DND-41 (cell line): ENCODE measurements around the gene MYH11.

Experiments
- ATAC-seq: fragments of 200-7000 bp; cut with Tn5 transposase; 3 replicates; pipeline ENCODE4 v1.9.1; 2021; ENCODE audit warnings: low read depth; ENCODE audit not compliant: insufficient read depth
- DNase-seq: peaks from one replicate; pipeline ENCODE4 v3.0.0-alpha.2; 2020
- H2AFZ ChIP-seq: 2 replicates; pipeline ENCODE4 v1.6.0; 2012; ENCODE audit warnings: low read depth, low read length
- H3K27ac ChIP-seq: 2 replicates; pipeline ENCODE4 v1.5.1; 2012; ENCODE audit warnings: low read length, inconsistent platforms
- H3K27me3 ChIP-seq: fragments of 200-600 bp; sonication (generic); 2 replicates; pipeline ENCODE4 v1.6.0; 2012; ENCODE audit warnings: low read length, mild to moderate bottlenecking, inconsistent platforms; ENCODE audit not compliant: insufficient read depth, poor library complexity
- H3K36me3 ChIP-seq: 2 replicates; pipeline ENCODE4 v1.5.1; 2012; ENCODE audit warnings: low read length, inconsistent platforms; ENCODE audit not compliant: insufficient read depth
- H3K4me1 ChIP-seq: 2 replicates; pipeline ENCODE4 v1.5.1; 2012; ENCODE audit warnings: mild to moderate bottlenecking, low read length; ENCODE audit not compliant: insufficient read depth
- H3K4me2 ChIP-seq: 2 replicates; pipeline ENCODE4 v1.6.0; 2012; ENCODE audit warnings: mild to moderate bottlenecking, moderate library complexity, low read length, inconsistent platforms; ENCODE audit not compliant: insufficient read depth
- H3K4me3 ChIP-seq, 2 experiments: fragments of 200-600 bp in 1 of 2; shearing (Covaris generic) in 1 of 2; 2 replicates each; pipeline ENCODE4 v1.5.1; 2012 to 2016; ENCODE audit warnings: inconsistent platforms in 2 of 2, low read length in 2 of 2, mild to moderate bottlenecking in 2 of 2, low read depth in 1 of 2, moderate library complexity in 1 of 2
- H3K79me2 ChIP-seq: 2 replicates; pipeline ENCODE4 v1.6.0; 2012; ENCODE audit warnings: low read length, inconsistent platforms; ENCODE audit not compliant: insufficient read depth
- H3K9ac ChIP-seq: 2 replicates; pipeline ENCODE4 v1.6.0; 2012; ENCODE audit warnings: low read depth, mild to moderate bottlenecking, inconsistent platforms, low read length, moderate library complexity
- H3K9me3 ChIP-seq: 2 replicates; pipeline ENCODE4 v1.5.1; 2012; ENCODE audit warnings: low read length, moderate library complexity, mild to moderate bottlenecking, inconsistent platforms; ENCODE audit not compliant: insufficient read depth, severe bottlenecking
- H4K20me1 ChIP-seq: 2 replicates; pipeline ENCODE4 v1.6.0; 2012; ENCODE audit warnings: low read length; ENCODE audit not compliant: insufficient read depth
- EZH2 ChIP-seq: IDR thresholded peaks from 3 replicates; pipeline ENCODE4 v1.6.1; 2012; ENCODE audit warnings: borderline replicate concordance, low read depth, mild to moderate bottlenecking, moderate library complexity, low read length, inconsistent platforms; ENCODE audit not compliant: severe bottlenecking
- TF ChIP-seq, protein P1 (sequence below): IDR thresholded peaks from 2 replicates; pipeline ENCODE4 v1.5.1; 2012; ENCODE audit warnings: borderline replicate concordance, low read length, moderate library complexity, mild to moderate bottlenecking; ENCODE audit not compliant: poor library complexity, severe bottlenecking; ENCODE audit errors: extremely low read depth

Gene MYH11

DNA sequence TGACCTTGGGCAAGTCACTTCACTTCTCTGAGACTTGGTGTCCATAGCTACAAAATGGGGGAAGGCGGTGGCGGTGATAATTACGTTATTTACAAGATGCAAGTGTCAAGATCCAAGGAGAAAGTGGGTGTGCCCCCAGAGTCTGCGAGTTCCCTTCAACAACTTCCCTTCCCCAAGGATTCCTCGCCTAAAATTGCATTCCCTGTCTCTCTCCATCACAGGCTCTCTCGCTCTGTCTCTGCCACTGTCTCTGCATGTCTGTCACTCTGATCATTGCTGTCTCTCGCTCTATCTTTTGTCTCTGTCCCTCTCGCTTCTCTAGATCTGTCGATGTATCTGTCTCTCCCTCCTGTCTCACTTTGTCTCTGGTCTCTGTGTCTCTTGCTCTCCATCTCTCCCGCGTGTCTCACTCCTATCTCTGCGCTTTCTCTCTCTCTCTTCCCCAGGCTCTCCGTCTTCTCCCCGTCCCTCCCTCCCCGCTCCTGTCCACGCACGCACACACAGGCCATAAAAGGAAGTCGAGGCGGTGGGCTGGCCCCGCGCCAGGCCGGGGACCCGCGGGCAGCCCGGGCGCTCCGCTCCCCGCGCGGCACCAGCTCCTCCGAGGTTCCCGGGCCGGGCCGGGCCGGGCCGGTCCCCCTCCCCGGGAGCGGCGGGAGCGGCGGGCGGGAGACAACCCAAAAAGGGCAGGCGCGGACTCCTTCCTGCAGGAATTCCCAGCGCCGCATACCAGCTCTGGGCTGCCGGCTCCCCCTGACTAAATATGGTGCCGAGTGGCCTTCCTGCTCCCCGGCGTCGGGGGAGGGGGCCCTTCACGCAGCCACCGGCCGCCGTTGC, 1.1 kb upstream of the MYH11 start:
- Histone ChIP-seq H3K27ac (no peak overlapping the region), H3K9ac (no peak overlapping the region), H3K27me3 (peaks cover 3% of the 10 kb centered on the region), H4K20me1 (no peaks in the 10 kb centered on the region), H3K36me3 (no peaks in the 10 kb centered on the region), H3K9me3 (no peaks in the 10 kb centered on the region), H3K4me1 (no peaks in the 10 kb centered on the region), H3K4me2 (no peak overlapping the region), H2AFZ (no peak overlapping the region), H3K4me3 (no peak overlapping the region), H3K79me2 (no peaks in the 10 kb centered on the region)
- TF ChIP-seq, protein P1, sequence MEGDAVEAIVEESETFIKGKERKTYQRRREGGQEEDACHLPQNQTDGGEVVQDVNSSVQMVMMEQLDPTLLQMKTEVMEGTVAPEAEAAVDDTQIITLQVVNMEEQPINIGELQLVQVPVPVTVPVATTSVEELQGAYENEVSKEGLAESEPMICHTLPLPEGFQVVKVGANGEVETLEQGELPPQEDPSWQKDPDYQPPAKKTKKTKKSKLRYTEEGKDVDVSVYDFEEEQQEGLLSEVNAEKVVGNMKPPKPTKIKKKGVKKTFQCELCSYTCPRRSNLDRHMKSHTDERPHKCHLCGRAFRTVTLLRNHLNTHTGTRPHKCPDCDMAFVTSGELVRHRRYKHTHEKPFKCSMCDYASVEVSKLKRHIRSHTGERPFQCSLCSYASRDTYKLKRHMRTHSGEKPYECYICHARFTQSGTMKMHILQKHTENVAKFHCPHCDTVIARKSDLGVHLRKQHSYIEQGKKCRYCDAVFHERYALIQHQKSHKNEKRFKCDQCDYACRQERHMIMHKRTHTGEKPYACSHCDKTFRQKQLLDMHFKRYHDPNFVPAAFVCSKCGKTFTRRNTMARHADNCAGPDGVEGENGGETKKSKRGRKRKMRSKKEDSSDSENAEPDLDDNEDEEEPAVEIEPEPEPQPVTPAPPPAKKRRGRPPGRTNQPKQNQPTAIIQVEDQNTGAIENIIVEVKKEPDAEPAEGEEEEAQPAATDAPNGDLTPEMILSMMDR = no peak
- TF ChIP-seq EZH2 = no peak
- no peak for ATAC-seq
- DNase-seq = no peak

DNA sequence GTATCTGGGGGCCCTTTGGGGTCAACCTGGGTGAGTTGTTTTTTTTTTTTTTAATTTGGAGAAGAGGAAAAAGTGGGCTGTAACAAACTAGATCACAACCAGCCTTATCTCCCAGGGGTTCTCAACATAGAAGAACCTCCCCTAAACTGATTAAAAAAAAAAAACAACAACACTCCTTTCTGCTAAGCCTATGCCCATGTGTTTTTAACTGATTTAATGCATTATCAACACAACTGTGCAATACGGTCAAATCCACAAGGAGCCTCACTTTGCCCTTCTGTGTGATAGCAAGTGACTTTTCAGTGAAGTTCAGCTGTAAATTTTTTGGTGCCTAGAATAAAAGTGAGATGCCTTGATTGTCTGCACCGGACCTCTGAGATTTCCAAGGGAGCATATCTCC, 646 bp downstream of the MYH11 start:
- Histone ChIP-seq H3K9me3 (no peaks in the 10 kb centered on the region), H3K27me3 (peaks cover 3% of the 10 kb centered on the region), H3K79me2 (no peaks in the 10 kb centered on the region), H3K4me3 (no peak overlapping the region), H3K4me1 (no peaks in the 10 kb centered on the region), H4K20me1 (no peaks in the 10 kb centered on the region), H3K27ac (no peak overlapping the region), H3K36me3 (no peaks in the 10 kb centered on the region), H2AFZ (no peak overlapping the region), H3K4me2 (no peak overlapping the region), H3K9ac (no peak overlapping the region)
- TF ChIP-seq, protein P1 = no peak
- no peak for TF ChIP-seq EZH2
- ATAC-seq (no peak), DNase-seq (no peak)

DNA sequence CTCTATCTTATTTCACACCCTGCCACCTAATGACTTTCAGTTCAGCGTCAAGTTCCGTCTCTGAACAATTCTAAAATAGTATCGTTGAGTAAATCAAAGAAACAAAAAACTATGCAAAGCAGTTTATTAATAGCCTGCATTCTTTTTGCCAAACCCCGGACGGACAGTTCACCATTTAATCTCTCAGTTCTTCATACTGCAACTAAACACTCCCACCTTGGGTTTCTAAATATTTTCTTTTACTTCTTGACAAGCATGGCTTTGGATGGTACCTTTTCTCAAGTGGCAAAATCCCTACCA, 1.2 kb downstream of the MYH11 start:
- DNase-seq (no peak), ATAC-seq (no peak)
- Histone ChIP-seq H3K27me3 (peaks cover 3% of the 10 kb centered on the region), H3K36me3 (no peaks in the 10 kb centered on the region), H3K4me2 (no peak overlapping the region), H3K4me1 (no peaks in the 10 kb centered on the region), H4K20me1 (no peaks in the 10 kb centered on the region), H3K27ac (no peak overlapping the region), H3K9me3 (no peaks in the 10 kb centered on the region), H3K9ac (no peak overlapping the region), H3K79me2 (no peaks in the 10 kb centered on the region), H2AFZ (no peak overlapping the region), H3K4me3 (no peak overlapping the region)
- TF ChIP-seq EZH2 = no peak
- TF ChIP-seq, protein P1 = no peak
